ENCODE measurements around the gene HBE1. TPM values are rescaled to one million over a fixed set of nuclear protein-coding genes. Genes with fewer than 3 reads are reported as not detected.
"Not testable (repeated sequence)": the region's sequence is repeated elsewhere in the genome, so short reads cannot be mapped to it uniquely, and the experiment has no call there.

Gene HBE1
- total RNA-seq, 1 donor from 2014 or later: 4.0 TPM

DNA sequence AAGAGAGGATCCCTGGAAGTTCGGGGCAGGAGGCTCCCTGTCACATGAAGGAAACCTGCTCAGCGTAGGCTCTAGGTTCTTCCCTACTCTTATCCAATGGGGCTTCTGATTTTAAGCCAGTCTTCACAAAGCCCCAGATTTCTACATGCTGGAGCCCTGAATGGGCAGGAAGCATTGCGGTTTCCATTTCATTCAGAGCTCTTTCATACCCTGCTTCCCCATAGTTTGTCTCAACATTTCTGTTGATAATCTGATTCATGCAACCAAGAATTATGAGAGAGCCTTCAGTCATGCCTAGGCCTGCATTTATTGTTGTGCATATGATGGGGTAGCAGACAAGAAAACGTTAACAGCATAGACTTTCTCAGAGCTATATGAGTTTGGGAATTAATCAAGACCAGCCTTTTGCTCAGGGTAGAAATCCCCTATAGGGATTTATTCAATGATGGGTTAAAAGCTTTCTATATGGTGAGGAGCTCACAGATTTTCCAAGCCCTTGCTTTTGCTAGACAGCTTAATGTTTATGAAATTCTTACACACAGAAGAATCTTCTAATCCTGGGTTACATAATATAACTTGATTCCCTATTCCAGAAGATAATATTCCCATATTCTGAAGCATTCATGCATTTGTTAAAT lies 16.1 kb upstream of the HBE1 start:
- no peak for DNase-seq (ENCODE audit: low spot score)

DNA sequence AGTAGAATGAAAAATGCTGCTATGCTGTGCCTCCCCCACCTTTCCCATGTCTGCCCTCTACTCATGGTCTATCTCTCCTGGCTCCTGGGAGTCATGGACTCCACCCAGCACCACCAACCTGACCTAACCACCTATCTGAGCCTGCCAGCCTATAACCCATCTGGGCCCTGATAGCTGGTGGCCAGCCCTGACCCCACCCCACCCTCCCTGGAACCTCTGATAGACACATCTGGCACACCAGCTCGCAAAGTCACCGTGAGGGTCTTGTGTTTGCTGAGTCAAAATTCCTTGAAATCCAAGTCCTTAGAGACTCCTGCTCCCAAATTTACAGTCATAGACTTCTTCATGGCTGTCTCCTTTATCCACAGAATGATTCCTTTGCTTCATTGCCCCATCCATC lies 14.9 kb upstream of the HBE1 start:
- DNase-seq (ENCODE audit: low spot score): no peak

DNA sequence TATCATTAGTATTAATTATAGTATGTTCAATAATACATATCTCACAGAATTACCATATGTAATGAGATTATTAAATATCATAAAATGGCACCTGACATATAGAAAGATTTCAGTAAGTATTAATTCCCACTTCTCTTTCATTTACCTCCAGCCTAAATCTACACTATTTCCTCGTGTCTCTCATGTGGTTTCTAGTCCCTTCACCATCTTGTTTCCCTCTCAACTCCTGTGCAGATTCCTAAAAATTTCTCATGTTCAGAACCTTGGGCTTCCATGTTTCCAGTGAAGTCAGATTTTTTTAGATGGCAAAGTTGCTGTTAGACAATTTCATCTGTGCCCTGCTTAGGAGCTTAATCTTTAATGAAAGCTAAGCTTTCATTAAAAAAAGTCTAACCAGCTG lies 14.1 kb upstream of the HBE1 start:
- DNase-seq (ENCODE audit: low spot score): no peak

DNA sequence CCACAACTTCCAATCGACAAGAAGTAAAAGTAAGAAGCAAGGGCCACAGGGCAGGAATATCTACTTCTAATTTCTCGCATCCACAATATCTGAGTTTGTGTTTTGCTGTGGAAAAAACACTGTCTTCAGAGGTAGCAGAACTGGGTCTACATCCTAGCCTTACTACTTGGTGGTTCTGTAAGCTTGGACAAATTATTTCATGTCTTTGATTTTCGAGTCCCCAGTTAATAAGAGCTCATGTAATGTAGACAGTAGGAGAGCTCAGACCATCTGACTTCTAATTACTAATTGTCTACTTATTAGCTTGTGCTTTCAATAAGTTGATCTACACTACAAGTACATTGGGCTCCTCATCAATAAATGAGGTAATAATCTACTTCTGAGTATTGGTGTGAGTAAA lies 13.3 kb upstream of the HBE1 start:
- DNase-seq (ENCODE audit: low spot score): no peak

DNA sequence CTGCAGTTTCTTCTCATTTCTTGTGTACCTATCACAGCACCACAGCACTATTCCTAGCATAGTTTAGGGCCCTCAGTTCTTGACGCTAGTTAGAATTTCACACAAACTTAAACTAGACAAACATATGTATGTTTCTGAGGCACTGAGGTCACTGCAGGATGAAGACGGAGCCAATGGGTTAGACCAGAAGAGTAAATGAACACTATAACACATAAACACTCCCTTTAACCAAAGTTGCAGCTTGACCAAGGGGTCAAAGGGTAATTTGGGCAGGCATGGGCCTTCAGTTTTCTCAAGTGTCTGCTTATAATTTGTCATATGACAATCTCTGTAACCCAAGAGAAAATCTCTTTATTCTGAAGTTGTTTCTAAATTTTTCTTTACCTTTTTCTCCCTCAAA lies 12.9 kb upstream of the HBE1 start:
- DNase-seq (ENCODE audit: low spot score): no peak

DNA sequence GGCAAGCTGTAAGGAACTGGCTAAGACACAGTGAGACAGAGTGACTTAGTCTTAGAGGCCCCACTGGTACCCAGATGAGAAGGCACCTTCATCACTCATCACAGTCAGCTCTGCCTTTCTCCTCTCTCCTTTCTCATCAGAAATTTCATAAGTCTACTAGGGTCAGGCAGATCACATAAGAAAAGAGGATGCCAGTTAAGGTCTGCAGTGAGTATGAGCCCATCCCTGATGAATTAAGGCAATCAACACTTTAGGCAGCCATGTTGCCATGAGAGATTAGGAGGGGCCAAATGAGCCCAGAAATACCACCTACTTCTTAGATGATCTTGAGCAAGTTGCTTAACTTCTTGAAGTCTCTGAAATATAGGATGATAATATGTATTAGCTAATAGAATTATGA lies 11.9 kb upstream of the HBE1 start:
- no peak for DNase-seq (ENCODE audit: low spot score)

DNA sequence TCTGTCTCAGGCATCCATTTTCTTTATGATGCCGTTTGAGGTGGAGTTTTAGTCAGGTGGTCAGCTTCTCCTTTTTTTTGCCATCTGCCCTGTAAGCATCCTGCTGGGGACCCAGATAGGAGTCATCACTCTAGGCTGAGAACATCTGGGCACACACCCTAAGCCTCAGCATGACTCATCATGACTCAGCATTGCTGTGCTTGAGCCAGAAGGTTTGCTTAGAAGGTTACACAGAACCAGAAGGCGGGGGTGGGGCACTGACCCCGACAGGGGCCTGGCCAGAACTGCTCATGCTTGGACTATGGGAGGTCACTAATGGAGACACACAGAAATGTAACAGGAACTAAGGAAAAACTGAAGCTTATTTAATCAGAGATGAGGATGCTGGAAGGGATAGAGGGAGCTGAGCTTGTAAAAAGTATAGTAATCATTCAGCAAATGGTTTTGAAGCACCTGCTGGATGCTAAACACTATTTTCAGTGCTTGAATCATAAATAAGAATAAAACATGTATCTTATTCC lies 10.9 kb upstream of the HBE1 start:
- DNase-seq (ENCODE audit: low spot score): peak; percentile 27

DNA sequence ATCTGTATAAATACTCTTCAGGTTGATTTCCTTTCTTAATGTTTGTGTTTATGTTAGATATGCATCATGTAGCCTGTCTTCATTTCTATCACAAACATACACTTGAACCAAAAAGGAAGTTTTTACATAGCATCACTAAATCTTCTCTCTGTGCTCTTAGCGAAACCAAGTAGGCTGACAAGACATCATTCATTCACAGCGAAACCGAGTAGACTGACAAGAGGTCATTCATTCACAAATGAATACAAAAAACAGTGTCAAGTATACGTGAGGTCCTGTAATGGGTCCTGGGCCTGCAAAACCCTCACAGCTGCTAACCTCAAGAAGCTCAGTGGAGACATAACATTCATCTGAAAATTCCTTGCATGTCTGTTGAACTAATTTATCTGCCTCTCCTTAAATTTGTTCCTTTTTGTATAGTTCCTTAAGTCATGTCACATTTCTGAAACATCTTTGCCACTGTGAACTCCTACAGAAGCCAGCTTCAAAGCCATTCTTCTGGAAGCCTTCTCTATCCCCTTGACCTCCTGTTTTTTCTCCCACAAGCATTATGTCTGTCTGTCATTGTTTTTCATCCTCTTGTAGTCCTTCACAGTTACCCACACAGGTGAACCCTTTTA lies 9.8 kb upstream of the HBE1 start:
- DNase-seq (ENCODE audit: low spot score): no peak

DNA sequence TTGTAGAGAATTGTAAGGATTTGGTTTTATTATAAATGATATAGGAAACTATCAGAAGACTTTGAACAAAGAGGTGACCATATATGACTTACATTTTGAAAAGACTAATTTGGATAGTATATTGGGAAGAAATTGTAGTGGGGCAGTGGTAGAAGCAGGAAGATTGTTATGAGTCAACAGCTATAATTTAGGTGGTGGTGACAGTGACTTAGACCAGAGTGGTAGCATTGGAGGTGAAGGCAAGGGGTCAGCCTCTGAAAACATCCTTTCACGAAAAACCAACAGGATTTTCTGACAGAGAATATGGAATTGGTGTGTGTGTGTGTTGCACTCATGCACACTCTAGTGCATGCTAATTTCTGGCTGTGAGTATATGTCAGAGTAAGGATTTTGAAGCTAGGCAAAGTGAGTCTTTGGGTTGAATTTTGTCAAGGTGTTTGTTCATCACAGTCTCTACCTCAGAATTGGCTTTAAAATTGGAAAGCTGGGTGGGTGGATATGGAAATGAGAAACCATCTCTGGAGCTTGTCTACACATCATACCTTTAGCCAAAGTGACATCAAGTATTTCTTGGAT lies 8.2 kb upstream of the HBE1 start:
- no peak for DNase-seq (ENCODE audit: low spot score)

DNA sequence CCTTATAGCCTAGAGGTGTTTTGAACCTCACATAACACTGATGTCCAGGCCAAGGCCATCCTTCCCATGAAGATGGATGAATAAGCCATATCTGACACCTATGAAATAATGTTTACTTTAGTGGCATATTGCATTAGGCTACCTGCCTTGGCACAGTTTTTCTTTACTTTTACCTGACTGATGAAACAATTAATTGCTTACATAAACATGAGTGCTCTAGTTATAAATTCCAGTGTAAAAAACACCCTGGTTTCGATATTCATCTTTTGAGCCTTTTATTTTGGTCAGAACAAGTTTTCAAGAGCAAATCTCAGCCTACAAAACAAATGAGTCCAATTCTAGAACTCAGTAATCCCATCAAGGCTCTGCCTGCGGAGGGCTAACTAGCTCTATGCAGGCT lies 7.0 kb upstream of the HBE1 start:
- no peak for DNase-seq (ENCODE audit: low spot score)

DNA sequence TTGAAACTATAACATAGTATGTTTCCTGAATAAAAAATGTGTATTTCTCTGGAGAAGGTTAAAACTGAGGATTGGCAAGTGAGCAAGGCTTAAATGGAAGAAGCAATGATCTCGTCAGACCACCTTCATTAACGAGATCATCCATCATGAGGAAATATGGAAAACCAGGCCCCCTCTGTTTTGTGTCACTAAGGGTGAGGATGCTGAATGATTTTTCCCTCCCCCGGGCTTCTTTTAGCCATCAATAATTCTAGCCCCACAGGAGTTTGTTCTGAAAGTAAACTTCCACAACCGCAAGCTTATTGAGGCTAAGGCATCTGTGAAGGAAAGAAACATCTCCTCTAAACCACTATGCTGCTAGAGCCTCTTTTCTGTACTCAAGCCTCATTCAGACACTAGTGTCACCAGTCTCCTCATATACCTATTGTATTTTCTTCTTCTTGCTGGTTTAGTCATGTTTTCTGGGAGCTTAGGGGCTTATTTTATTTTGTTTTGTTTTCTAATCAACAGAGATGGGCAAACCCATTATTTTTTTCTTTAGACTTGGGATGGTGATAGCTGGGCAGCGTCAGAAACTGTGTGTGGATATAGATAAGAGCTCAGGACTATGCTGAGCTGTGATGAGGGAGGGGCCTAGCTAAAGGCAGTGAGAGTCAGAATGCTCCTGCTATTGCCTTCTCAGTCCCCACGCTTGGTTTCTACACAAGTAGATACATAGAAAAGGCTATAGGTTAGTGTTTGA lies 5.8 kb upstream of the HBE1 start:
- DNase-seq (ENCODE audit: low spot score): no peak

DNA sequence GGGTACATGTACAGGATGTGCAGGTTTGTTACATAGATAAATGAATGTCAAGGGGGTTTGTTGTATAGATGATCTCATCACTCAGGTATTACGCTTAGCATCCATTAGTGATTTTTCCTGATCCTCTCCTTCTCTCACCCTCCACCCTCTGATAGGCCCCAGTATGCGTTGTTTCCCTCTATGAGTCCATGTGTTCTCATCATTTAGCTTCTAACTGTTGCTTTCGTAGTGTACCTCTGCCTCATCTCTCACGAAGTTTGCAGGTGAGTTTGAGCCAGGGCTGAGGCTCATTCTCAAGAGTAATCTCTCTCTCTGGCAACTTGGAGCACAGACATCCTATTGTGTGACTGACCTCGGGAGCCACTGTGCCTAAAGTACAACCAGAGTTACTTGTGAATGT lies 4.7 kb upstream of the HBE1 start:
- DNase-seq (ENCODE audit: low spot score): no peak

DNA sequence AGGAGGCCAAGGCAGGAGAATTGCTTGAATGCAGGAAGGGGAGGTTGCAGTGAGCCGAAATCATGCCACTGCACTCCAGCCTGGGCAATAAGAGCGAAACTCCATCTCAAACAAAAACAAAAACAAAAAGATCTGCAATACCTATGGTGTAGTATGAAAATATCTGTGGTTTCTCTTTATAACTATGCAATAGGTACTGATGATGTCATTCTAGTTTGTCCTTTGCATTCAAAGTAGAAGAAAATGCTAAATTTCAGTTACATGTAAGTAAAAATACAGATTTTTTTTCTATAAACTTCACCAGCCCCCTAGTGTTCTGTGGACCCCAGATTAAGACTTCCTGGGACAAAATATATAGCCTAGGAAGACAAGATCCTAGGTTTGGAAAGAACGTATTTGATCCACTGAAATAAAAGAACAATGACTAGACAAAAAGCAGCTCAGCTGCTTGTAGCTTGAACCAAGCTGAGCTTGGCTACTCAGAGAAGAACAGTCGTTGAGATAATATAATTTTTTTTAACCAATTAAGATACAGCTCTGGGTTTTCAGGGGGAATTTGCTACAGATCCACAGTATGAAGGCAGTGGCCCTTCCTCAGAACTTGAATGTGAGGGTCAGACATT lies 2.8 kb upstream of the HBE1 start:
- DNase-seq (ENCODE audit: low spot score): no peak

DNA sequence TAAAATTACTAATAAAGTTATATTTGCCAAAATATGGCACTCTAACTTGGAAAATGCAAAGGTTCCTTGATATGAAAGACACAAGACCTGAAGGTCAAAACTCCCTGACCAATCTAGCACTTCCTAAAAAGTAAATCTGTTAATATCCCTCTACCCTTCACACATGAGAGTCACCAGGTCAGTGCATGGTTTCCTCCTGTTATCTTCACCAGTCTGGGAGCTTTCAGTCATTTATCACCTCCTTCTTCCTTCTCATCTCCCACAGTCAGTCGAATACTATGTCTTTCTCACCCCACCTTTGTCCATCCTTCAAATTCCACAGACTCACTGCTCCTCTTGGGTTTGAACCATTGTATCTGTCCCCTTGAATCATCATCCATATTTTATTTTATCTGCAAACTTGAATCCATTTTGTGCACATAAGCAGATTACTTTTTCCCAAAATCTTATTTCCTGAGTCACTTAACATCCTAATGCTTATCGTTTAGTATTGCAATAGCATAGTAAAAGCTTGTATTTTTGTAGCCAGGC lies 2.6 kb downstream of the HBE1 start:
- no peak for DNase-seq (ENCODE audit: low spot score)

DNA sequence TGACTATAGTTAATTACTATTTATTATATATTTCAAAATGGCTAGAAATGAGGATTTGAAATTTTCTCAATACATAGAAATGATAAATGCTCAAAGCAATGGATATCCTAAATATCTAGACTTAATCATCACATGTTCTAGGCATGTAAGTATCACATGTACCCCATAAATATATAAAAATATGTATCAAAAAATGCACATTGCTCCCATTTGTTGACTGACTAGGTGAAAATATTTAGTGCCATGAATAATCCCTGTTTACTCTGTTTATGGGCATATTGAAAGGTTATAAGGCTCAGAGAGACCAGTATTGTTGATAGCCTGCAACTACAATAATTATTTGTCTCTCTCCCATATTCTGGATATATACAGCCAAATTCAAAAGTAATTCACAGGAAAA lies 3.1 kb downstream of the HBE1 start:
- no peak for DNase-seq (ENCODE audit: low spot score)

DNA sequence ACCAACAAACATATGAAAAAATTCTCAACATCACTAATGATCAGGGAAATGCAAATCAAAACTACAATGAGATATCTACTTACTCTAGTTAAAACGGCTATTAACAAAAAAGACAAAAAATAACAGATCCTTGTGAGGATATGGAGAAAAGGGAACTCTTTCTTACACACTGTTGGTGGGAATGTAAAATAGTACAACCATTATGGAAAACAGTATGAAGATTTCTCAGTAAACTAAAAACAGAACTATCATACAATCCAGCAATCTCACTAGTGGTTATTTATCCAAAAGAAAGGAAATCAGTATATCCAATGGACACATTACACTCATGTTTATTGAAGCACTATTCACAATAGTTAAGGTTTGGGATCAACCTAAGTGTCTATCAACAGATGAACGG lies 3.9 kb downstream of the HBE1 start:
- no peak for DNase-seq (ENCODE audit: low spot score)

DNA sequence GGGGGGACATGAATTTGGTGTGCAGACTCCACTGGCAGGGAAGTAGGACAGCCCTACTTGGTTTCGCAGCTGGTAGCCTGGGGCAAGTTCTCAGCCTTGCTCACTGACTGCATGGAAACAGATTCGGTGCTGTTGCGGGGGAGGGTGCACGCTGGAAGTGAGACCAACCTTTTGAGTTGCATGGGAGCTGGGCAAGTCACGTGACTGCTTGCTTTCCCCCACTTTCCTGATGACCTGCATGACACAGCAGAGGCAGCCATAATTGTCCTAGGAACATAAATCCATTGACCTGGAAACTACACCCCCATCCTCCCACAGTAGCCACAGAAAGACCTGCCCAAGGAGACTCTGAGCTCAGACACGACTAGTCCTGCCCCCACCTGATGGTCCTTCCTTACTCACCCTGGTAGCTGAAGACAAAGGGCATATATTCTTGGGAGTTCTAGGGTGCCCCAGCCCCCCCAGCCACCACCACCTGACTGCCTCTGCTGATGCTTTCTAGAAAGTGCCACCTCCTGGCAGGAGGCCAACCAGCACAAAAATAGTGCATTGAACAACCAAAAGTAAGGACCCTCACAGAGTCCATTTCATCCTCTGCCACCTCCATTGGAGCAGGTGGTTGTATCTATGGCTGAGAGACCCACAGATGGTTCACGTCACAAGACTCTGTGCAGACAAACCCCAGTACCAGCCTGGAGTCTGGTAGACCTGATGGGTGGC lies 11.0 kb downstream of the HBE1 start:
- DNase-seq (ENCODE audit: low spot score): no peak

DNA sequence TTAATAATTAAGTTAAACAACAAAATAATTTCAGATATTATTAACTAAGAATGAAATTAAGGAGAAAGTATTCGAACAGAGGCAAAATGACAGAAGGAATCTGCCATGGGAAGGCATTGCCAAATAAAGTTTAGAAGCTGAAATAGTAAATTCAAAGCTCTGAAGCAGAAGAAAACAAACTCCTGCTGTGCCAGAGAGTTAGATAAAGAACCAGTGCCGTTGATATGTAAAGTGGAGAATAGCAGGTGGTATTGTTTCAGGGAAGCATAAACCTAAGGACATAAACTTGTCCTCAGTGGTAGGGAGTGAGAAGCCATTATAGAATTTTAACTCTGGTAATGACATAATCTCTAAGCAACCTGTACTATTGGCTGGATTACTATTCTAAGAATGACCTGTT lies 12.4 kb downstream of the HBE1 start:
- no peak for DNase-seq (ENCODE audit: low spot score)

DNA sequence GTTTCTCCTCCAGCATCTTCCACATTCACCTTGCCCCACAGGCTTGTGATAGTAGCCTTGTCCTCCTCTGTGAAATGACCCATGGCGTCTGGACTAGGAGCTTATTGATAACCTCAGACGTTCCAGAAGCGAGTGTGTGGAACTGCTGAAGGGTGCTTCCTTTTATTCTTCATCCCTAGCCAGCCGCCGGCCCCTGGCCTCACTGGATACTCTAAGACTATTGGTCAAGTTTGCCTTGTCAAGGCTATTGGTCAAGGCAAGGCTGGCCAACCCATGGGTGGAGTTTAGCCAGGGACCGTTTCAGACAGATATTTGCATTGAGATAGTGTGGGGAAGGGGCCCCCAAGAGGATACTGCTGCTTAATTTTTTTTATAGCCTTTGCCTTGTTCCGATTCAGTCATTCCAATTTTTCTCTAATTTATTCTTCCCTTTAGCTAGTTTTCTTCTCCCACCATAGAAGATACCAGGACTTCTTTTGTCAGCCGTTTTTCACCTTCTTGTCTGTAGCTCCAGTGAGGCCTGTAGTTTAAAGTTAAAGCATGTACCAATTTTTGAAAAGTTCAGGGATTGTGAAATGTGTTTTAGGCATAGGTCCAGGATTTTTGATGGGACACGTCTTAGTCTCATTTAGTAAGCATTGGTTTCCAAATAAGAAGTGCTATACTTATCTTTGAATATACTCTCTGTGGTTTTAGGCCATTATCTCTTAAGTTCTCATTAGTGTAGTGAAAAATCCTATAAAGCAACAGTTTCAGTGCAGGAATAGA lies 14.9 kb downstream of the HBE1 start, which contains the start of gene HBG2:
TSS of gene HBG2 (minus strand) at position 136 of the 768 bp plus-strand sequence. CDS start at position 83, 53 bp downstream.
- DNase-seq (ENCODE audit: low spot score): not testable (repeated sequence)

DNA sequence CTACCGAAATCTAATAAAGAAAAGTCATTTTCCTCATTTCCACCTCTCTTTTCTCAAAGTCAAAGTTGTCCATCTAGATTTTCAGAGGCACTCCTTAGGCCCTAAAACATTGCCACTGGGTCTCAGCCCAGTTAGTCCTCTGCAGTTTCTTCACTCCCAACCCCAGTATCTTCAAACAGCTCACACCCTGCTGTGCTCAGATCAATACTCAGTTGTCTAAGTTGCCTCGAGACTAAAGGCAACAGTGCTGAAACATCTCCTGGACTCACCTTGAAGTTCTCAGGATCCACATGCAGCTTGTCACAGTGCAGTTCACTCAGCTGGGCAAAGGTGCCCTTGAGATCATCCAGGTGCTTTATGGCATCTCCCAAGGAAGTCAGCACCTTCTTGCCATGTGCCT lies 15.7 kb downstream of the HBE1 start:
- not testable (repeated sequence) for DNase-seq (ENCODE audit: low spot score)
